ENCODE data around the gene LIME1.
"Not testable (repeated sequence)": the region's sequence is repeated elsewhere in the genome, so short reads cannot be mapped to it uniquely, and the experiment has no call there.

LIME1 gene

GRCh38 chr20:63775096-63775978 lies 38.9 kb downstream of the LIME1 start:
- no peak for DNase-seq

- DNase-seq, result not testable (repeated sequence)
These were observed 40.4 kb downstream of the LIME1 start for GRCh38 chr20:63776875-63777274.

GRCh38 chr20:63777614-63778013 lies 41.1 kb downstream of the LIME1 start:
- DNase-seq, result no peak

GRCh38 chr20:63778034-63778752 lies 41.7 kb downstream of the LIME1 start:
- no peak for DNase-seq

GRCh38 chr20:63778857-63779256 lies 42.4 kb downstream of the LIME1 start:
- DNase-seq, result no peak

GRCh38 chr20:63781181-63781580 lies 44.7 kb downstream of the LIME1 start:
- no peak for DNase-seq

GRCh38 chr20:63782051-63782471 lies 45.6 kb downstream of the LIME1 start:
- DNase-seq, result peak; percentile 55

- DNase-seq, result no peak
These were observed 46.1 kb downstream of the LIME1 start for GRCh38 chr20:63782521-63782971.

GRCh38 chr20:63783970-63784369 lies 47.5 kb downstream of the LIME1 start:
- no peak for DNase-seq

- no peak for DNase-seq
These were observed 49.2 kb downstream of the LIME1 start for GRCh38 chr20:63785691-63786131.

GRCh38 chr20:63787302-63787701 lies 50.8 kb downstream of the LIME1 start:
- DNase-seq, result no peak

GRCh38 chr20:63787749-63788148 lies 51.3 kb downstream of the LIME1 start:
- no peak for DNase-seq
